ENCODE measurements around the gene FOXP4. TPM values are rescaled to one million over a fixed set of nuclear protein-coding genes. Genes with fewer than 3 reads are reported as not detected.

The FOXP4 gene
- total RNA-seq, 6 experiments from 2014 or later, result 17.9 to 24.4 (median 24.0) TPM

GRCh38 chr6:41546475-41546865, 289 bp downstream of the FOXP4 start:
- peaks cover 14% of the 10 kb centered on the region for H3K4me1 Mint-ChIP-seq (ENCODE audit: low read depth)
- H3K9me3 Mint-ChIP-seq, result no peaks in the 10 kb centered on the region
- H3K27ac Mint-ChIP-seq, result no peak overlapping the region
- TF ChIP-seq CTCF (IDR thresholded peaks at IDR 0.05), result no peak
- DNase-seq, result no peak
- 0 out of 2 replicates have a peak overlapping the region, but pooled peaks have one; percentile 43 for H3K4me3 Mint-ChIP-seq
- 0 out of 2 replicates have a peak, but pooled peaks cover 2% of the 10 kb centered on the region for H3K36me3 Mint-ChIP-seq (ENCODE audit: low read depth)
- peaks cover 3% of the 10 kb centered on the region for H3K27me3 Mint-ChIP-seq (ENCODE audit: insufficient read depth)

- H3K4me1 Mint-ChIP-seq (ENCODE audit: low read depth), result peaks cover 14% of the 10 kb centered on the region
- H3K9me3 Mint-ChIP-seq, result no peaks in the 10 kb centered on the region
- peak overlapping the region; percentile 33; the same call in 1 of the 2 replicates for H3K27ac Mint-ChIP-seq
- 0 out of 2 replicates have a peak, but pooled peaks cover 4% of the 10 kb centered on the region for H3K36me3 Mint-ChIP-seq (ENCODE audit: low read depth)
- DNase-seq, result peak; percentile 18
- no peak for TF ChIP-seq CTCF (IDR thresholded peaks at IDR 0.05)
- peaks cover 3% of the 10 kb centered on the region for H3K27me3 Mint-ChIP-seq (ENCODE audit: insufficient read depth)
- peak overlapping the region; percentile 95 for H3K4me3 Mint-ChIP-seq
Observed at GRCh38 chr6:41546866-41547798, 951 bp downstream of the FOXP4 start.

- H3K9me3 Mint-ChIP-seq, result no peaks in the 10 kb centered on the region
- no peak overlapping the region for H3K27ac Mint-ChIP-seq
- H3K4me1 Mint-ChIP-seq (ENCODE audit: low read depth), result peaks cover 14% of the 10 kb centered on the region
- DNase-seq, result no peak
- H3K27me3 Mint-ChIP-seq (ENCODE audit: insufficient read depth), result peaks cover 3% of the 10 kb centered on the region
- no peak for TF ChIP-seq CTCF (IDR thresholded peaks at IDR 0.05)
- H3K36me3 Mint-ChIP-seq (ENCODE audit: low read depth), result 0 out of 2 replicates have a peak, but pooled peaks cover 4% of the 10 kb centered on the region
- H3K4me3 Mint-ChIP-seq, result peak overlapping the region; percentile 95
Observed at GRCh38 chr6:41547799-41548097, 1.6 kb downstream of the FOXP4 start.

- no peak for DNase-seq
- 0 out of 2 replicates have a peak, but pooled peaks cover 4% of the 10 kb centered on the region for H3K36me3 Mint-ChIP-seq (ENCODE audit: low read depth)
- H3K4me1 Mint-ChIP-seq (ENCODE audit: low read depth), result peaks cover 14% of the 10 kb centered on the region
- no peak for TF ChIP-seq CTCF (IDR thresholded peaks at IDR 0.05)
- H3K27ac Mint-ChIP-seq, result no peak overlapping the region
- peak overlapping the region; percentile 95; the same call in 1 of the 2 replicates for H3K4me3 Mint-ChIP-seq
- no peaks in the 10 kb centered on the region for H3K9me3 Mint-ChIP-seq
- peaks cover 3% of the 10 kb centered on the region for H3K27me3 Mint-ChIP-seq (ENCODE audit: insufficient read depth)
Observed at GRCh38 chr6:41548098-41548840, 2.1 kb downstream of the FOXP4 start.

GRCh38 chr6:41548841-41549642, 2.9 kb downstream of the FOXP4 start:
- peak overlapping the region; percentile 32; the same call in 1 of the 2 replicates for H3K4me3 Mint-ChIP-seq

More at GRCh38 chr6:41548841-41549642, 2.9 kb downstream of the FOXP4 start:
- TF ChIP-seq CTCF (IDR thresholded peaks at IDR 0.05), result no peak
- H3K4me1 Mint-ChIP-seq (ENCODE audit: low read depth), result peaks cover 14% of the 10 kb centered on the region
- no peak overlapping the region for H3K27ac Mint-ChIP-seq
- no peak for DNase-seq
- H3K36me3 Mint-ChIP-seq (ENCODE audit: low read depth), result 0 out of 2 replicates have a peak, but pooled peaks cover 4% of the 10 kb centered on the region
- H3K9me3 Mint-ChIP-seq, result no peaks in the 10 kb centered on the region
- H3K27me3 Mint-ChIP-seq (ENCODE audit: insufficient read depth), result peaks cover 3% of the 10 kb centered on the region
